22Rv1 (cell line): ENCODE measurements around the gene ARL13A.

Source experiments
- CTCF ChIP-seq: fragments of 450-650 bp; IDR thresholded peaks from 2 replicates; pipeline ENCODE4 v1.5.1; 2017; ENCODE audit warnings: mild to moderate bottlenecking
- ZFX ChIP-seq: fragments of 450-650 bp; IDR thresholded peaks from 2 replicates; pipeline ENCODE4 v1.6.1; 2017; ENCODE audit warnings: antibody characterized with exemption, borderline replicate concordance

GRCh38 chrX:101037231-101037630 is 67.7 kb downstream of the ARL13A start:
- TF ChIP-seq CTCF: no peak
- TF ChIP-seq ZFX: no peak
